ENCODE results near the gene ABCA5.

ABCA5 gene

DNA sequence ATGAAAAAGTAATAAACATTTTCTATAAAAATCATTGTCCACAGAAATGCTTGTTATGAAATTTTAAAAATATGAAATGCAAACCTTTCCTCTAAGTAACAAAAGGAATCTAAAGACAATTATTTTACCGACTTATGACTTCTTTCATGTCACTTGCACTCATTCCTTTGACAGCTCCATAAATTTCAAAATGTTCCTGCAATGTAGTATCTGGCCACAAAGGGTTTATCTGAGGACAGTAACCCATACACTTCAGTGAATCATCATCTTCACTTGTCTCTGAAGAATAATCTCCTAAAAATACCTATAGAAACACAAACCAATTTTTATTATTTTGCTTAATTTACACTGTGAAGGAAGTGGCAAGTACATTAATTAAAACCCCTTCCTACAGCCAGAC lies 72.7 kb downstream of the ABCA5 start:
- no peak for DNase-seq (ENCODE audit: low read depth)

DNA sequence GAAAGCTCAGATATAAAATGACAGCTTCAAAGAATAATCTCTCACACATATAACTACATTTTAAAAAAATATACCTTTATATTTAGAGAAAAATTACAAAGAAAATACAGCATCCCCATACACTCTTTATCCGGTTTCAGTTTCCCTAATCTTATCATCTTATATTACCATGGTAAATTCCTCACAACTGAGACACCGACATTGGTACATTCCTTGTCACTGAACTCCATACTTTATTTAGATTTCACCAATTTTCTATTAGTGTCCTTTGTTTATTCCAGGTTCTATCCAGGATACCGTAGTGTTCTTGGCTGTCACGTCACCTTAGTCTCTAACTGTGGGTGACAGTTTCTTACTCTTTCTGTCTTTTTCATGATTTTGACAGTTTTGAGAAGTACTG lies 76.3 kb downstream of the ABCA5 start:
- DNase-seq (ENCODE audit: low read depth): no peak

DNA sequence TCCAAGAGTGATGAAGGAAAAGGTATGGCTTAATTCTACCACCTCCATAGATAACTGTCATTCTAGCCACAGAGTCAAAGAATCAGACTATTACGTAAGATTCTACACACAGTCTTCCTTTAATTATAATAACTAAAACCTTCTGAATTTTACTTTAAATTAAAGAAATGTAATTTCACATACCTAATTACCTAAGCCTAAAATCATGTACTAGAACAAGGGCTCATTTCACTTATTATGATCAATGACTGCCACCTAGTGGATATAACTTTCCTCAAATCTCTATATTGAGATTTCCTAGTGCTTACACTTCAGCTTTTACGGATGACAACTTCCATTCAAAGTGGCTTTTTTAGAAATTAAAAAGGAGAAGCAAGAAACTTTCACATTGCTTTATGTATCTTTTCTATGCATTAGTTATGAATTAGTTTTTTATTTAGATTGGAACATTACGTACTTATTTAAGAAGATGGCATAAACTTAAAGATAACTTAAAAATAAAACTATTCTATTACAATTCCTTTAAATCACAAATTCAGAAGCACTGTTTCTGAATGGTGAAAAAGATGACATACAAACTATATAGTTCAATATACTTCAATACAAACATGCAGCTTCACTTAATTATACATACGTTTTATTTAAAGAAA lies 80.1 kb downstream of the ABCA5 start:
- no peak for DNase-seq (ENCODE audit: low read depth)

DNA sequence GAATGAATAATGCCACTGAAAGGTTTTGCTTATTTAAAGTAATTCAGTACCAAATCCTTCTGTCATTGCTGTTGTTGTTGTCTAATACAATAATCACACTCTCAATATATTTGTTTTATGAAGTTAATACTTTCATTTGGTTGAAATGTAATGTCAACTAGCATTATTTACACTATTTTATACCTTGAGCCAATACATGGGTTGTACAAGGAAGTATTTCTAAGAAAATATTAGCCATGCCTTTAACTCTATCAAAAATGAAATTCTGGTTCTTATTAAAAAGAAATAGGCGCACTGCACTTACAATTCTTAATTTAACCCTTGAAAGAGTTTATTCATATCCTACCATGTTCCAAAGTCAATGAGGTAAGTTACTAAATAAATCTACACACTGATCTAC lies 80.7 kb downstream of the ABCA5 start:
- no peak for DNase-seq (ENCODE audit: low read depth)

DNA sequence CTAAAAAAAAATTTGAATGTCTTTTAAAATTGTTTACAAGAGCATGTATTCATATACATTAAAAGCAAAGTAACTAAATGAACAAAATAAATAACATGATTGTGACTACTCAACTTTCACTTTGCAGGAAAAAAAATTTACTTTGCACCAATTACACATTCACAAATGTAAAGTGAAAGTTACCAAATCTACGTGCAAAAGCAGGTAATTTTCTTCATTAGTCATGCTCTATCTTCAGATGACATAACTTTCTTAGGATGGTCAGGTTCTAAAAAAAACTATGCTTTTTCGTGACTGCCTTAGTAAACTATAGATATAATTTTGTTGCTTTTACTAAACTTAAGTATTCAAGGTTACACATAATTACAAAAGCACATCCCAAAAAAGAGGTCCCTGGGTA lies 81.3 kb downstream of the ABCA5 start:
- DNase-seq (ENCODE audit: low read depth): no peak

DNA sequence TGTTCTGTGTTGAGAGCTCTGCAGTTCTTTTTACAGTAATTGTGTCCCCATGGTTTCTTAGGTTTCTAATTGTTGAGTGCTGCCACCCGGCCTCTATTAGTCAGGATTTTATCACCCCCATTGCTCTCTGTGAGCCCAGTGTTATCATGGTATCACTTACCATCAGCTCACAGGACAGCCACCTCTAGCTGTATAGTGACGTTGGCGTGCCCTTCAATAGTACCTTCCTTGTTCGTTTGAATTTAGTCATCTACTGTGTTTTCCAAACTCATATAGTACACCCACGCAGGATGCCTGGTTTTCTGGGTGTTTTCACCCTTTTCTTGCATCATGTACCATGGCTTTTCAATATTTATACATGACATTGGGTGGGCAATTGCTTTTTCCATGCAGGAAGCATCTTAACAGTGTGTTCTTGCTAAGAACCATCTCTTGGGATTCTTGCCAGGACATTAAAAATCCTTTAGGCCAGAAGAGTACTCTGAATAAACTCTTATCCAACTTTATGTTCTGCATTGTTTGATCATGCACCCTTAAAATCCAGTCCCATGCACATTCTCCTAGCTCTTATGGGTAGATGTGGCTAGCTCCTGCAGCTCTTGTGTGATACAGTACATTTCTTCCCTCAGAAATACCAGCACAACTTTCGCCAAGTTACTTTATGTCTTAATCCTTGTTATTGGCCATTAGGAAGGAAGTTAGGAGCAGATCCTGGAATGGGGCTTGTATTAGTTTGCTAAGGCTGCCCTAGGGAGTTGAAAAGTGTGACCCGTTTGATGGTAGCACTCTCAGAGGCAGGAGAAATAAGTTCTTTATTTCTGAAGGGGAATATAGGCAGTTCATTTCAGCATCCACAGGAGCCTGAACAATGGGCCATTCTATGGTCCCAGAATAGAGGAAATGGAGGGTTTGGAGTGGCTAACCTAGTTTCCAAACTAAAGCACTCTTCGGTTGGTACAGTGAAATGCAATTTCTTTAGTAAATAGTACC lies 87.0 kb downstream of the ABCA5 start:
- no peak for DNase-seq (ENCODE audit: low read depth)

DNA sequence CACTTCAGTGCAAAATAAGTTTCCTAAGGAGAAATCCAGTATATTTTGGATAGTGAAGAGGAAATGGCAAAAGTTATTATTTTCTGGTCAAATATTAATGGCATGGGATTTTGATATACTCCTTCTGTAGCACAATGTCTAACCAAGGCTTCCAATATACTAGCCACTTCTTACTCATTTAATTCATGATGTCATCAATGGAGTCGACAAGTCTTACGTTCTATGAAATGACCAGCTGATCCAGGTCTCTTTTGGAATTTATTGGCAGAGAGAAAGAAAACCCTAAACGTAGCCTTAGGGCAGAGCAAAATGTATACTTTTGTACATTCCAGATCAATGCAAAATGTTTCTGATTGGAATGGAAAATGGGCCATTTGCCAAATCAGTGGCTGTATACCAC lies 90.0 kb downstream of the ABCA5 start:
- no peak for DNase-seq (ENCODE audit: low read depth)

DNA sequence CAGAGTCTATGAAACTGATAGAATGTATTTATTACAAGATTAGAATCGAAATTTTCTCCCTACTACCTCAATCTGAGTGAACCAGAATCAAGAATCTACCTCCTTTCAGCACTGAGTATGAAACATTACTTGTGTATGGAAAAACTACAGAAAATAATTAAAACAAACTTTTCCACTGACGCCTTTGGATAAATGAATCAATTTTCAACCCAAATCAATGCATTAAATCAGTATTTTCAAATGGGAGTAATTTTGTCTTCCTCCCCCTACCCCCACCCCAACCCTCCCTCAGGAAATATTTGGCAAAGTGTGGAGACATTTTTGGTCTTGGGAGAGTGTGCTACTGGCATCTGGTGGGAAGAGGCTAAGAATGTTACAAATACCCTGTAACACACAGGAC lies 90.5 kb downstream of the ABCA5 start:
- DNase-seq (ENCODE audit: low read depth): no peak

DNA sequence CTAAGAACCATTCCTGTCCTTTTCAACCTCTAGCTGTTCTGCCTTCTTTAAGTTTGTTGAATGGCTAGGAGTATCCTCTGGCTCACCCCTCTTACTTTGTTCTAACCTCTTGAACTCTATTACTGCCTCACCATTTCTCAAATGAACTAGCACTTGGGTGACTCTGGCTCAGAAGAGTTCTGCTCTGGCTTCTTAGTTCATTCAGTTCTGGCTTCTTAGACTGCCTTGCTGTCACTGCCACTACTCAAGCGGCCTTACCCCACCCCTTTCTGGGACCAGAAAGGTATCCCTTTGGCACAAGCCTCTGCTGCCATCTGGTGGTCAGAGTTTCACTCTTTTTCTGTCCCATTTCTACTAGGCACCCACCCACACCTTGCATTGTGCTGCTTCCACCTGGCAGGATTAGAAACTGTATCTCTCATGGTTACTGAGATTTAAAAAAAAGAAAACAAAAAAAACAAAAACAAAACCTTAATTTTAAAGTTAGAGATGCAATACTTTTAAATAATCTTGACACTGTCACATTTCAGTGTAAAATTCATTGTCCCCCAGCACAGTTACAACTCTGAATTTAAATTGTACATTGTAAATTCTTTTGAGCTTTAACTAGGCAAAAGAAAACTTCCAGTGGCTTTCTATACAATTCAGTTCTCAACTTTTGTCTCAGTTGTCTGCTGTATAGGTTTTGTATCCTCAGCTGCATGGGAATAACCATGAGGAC lies 91.4 kb downstream of the ABCA5 start:
- peak; percentile 46 for DNase-seq (ENCODE audit: low read depth)

DNA sequence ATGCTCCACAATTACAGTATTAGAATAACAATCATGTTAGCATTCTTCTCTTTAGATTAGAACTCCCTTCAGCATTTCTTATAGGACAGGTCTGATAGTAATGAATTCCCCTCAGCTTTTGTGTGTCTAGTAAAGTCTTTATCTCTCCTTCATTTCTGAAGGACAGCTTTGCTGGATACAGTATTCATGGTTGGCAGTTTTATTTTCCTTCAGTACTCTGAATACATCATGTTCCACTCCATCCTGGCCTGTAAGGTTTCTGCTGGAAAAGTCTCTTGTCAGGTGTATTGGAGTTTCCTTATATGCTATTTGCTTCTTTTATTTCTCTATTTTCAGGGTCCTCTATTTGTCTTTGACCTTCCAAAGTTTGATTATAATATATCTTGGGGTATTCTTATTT lies 94.3 kb downstream of the ABCA5 start:
- no peak for DNase-seq (ENCODE audit: low read depth)

DNA sequence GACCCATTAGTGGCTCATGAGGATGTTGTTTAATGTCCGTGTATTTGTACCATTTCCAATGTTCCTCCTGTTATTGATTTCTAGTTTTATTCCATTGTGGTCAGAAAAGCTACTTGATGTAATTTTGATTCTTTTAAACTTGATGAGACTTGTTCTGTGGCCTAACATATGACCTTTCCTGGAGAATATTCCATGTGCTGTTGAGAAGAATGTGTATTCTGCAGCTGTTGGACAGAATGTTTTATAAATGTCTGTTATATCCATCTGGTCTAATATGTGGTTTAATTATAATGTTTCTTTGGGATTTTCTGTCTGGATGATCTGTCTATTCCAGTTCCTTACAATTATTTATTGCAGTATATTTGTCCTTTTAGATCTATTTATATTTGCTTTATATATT lies 95.4 kb downstream of the ABCA5 start:
- DNase-seq (ENCODE audit: low read depth): no peak

DNA sequence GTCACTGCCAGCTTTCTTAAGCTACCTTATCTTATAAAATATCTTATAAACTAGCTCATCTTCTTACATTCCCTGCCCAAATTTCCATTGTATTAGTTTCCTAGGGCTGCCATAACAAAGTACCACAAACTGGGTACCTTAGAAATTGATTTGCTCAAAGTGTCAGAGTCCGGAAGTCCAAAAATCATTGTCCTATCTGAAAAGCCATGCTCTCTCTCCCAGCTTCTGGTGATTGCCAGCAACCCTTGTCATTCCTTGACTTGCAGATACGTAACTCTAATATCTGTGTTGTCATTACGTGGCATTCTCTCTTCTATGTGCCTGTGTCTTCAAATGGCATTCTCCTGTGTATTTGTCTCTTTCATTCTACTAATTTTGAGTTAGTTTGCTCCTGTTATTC lies 96.0 kb downstream of the ABCA5 start:
- no peak for DNase-seq (ENCODE audit: low read depth)

DNA sequence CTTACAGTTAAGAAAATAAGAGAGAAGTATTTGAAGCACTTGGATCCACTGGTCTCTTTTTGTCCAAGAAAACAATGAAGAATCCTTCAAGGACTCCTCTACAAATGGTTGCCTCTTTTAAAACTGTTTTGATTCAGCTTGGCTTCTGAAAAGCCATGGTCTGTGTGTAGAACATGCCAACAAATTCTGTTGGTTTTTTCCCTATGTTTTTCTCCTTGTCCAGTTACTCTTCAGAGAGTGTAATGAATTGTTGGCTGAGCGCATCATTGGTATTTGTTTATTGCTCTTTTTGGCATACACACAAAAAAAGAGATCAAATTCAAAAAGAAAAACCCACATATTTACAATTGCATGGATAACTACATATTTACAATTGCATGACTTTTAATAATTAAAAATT lies 98.4 kb downstream of the ABCA5 start, which contains the start of gene ABCA10:
ABCA10 (minus strand) TSS at position 249 of the 400 bp plus-strand sequence. CDS start 3,466 bp downstream, outside the sequence.
- no peak for DNase-seq (ENCODE audit: low read depth)

DNA sequence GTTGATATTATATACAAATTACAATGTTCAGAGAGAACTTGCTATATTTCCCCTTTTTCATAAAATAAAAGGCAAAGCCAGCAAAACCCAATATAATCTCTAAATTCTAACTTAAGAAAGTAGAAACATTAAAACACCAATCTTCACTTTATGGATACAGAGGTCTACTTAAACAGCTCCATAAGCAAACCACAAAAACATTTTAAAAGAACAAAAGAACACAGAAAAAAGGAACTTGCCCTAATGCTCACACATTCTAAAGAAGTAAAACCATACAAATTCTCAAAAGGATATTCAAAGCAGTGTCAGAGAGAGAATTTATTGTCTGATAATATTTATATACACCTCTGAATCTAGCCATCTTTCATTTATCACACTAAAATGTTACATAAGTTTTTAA lies 98.9 kb downstream of the ABCA5 start:
- no peak for DNase-seq (ENCODE audit: low read depth)

DNA sequence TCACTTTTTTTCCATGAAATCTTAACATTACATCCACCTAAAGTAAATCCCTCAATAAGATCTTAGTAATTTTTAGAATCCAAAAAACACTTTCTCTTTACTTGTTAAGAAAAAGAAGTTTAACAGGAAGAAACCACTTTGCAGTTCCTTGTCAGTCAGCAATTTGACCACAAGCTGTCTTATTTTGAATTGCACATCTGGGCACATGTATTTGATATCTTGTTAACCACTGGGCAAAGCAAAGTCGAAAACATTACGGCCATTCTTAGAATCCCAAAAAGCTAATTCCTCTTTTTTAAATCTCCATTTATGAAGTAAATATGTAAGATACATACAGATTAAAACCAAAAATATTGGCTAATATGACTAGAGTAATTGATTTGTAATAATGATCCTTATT lies 99.4 kb downstream of the ABCA5 start:
- no peak for DNase-seq (ENCODE audit: low read depth)

DNA sequence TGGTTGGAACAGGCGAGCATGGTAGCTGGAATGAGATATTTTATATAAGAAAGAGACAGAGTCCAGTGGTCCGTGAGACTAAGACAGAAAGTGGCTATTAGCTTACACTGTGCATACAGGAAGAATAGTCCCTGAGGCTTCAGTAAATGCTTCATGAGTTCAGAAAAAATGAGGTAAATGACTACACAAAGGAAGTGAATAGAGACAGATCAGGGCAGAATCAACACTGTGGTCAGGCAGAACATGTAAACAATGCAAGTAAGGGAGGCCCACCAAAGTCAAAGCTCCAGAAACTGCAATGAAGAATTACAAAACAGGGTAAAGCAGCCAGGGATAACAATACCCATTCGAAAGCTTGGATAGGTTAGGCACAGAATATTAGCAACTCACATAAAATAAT lies 103.1 kb downstream of the ABCA5 start:
- no peak for DNase-seq (ENCODE audit: low read depth)

DNA sequence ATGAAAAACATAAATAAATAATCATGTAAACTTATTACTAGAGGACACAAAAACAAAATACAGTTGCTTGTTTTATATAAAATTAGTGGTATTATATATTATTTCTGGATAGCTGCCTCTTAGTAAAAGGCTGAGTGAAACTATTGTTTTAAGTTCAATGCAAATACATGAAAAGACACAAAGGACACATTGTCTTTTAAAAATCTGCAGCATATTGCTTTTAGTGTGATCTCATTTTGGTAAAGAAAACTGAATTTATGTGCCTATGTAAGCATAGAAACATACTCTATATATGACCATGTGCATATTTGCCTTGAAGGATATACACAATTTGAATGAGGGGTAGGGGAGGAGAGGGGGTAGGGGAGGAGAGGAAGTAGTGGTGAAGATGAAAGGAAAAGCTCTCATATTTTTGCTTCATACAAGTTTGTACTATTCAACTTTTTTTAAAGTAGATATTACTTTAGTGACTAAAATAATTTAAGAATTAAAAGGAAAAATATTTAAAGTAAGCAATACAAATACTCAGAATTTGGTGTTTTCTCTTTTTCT lies 104.2 kb downstream of the ABCA5 start:
- no peak for DNase-seq (ENCODE audit: low read depth)

DNA sequence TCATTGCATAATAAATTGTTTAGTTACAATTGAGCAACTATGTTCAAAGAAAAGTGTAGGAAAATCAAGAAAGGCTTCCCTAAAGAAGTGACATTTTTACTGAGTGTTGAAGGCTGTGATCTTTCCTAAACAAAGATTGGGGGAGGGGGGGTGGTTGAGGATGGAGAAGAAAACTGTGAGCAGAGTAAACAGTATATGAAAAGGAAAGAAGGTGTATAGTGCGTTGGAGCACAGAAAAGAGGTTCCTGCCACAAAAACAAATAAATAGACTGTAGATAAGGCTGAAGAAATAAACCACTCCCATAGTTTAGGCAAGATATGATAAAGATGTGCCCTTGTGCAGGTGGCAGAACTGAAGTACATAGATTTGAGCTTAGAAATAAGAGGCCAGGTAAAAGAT lies 106.8 kb downstream of the ABCA5 start:
- no peak for DNase-seq (ENCODE audit: low read depth)

DNA sequence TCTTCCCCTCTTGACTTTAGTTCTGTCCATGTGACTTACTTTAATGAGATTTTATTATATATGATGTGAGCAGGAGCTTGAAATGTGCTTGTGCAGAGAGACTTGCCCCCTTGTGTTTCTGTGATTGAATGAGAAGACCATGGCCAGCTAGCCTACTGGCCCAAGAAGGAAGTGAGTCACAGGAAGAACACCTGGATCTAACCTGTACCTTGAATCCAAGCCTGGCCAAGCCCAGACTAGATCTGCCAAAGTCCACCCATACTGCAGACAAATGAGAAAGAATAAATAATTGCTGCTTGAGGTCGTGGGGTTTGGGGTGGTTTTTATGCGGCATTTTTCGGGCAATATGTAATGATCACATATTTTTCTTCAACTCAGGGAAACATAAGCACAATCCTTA lies 107.9 kb downstream of the ABCA5 start:
- DNase-seq (ENCODE audit: low read depth): no peak

DNA sequence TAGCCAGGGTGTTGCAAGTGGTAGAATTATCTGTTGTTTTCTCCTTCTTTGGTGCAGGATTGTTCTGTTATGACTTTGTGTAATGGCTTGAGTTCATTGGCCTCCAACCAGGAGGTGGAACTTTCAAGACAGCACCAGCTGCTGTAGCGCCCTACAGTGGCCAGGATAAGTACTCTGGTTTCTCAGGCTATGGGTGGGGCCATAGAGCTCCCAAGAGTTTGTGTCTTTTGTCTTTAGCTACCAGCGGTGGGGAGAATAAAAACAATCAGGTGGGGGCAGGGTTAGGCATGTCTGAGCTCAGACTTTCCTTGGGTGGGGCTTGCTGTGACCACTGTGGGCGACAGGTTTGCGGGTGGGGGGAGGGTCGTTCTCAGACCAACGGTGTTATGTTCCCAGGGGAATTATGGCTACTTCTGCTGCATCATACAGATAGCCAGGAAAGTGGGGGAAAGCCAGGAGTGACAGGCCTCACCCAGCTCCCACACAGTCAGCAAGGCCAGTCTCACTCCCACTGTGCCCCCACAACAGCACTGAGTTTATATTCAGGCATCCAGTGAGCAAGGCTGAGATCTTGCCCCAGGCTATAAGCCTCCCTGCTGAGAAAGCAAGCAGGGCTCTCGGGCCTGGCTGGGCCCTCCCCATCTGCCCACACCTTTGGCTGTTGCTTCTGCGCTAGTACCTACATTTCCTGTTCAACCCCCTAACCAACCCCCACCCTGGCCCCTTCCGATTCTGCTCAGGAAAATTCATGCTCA lies 113.7 kb downstream of the ABCA5 start:
- no peak for DNase-seq (ENCODE audit: low read depth)

DNA sequence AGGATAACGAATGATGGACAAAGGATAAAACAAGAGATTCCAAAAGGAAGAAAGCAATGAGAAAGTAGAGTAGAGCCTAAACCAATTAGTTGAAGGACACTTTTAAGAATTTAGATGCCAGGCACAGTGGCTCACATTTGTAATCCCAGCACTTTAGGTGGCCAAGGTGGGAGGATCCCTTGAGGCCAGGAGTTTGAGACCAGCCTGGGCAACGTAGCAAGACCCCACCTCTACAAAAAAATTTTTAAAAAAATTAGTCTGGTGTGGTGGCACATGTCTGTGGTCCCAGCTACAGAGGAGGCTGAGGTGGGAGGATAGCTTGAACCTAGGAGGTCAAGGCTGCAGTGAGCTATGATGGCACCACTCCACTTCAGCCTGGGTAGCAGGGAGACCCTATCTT lies 118.3 kb downstream of the ABCA5 start:
- no peak for DNase-seq (ENCODE audit: low read depth)

DNA sequence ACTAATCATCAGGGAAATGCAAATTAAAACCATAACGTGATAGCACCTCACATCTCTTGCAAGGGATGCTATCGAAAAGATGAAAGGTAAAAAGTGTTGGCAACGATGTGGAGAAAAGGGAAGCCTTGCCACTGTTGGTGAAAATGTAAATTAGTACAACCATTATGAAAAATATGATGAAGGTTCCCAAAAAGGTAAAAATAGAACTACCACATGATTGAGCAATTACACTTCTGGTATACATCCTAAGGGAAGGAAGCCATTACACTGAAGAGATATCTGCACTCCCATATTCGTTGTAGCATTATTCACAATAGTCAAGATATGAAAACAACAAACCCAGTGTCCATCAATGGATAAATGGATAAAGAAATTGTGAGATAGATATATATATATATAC lies 119.8 kb downstream of the ABCA5 start:
- no peak for DNase-seq (ENCODE audit: low read depth)
